Measurements from ENCODE around the gene C1orf21.

- TF ChIP-seq, protein P1, sequence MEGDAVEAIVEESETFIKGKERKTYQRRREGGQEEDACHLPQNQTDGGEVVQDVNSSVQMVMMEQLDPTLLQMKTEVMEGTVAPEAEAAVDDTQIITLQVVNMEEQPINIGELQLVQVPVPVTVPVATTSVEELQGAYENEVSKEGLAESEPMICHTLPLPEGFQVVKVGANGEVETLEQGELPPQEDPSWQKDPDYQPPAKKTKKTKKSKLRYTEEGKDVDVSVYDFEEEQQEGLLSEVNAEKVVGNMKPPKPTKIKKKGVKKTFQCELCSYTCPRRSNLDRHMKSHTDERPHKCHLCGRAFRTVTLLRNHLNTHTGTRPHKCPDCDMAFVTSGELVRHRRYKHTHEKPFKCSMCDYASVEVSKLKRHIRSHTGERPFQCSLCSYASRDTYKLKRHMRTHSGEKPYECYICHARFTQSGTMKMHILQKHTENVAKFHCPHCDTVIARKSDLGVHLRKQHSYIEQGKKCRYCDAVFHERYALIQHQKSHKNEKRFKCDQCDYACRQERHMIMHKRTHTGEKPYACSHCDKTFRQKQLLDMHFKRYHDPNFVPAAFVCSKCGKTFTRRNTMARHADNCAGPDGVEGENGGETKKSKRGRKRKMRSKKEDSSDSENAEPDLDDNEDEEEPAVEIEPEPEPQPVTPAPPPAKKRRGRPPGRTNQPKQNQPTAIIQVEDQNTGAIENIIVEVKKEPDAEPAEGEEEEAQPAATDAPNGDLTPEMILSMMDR (conservative IDR thresholded peaks at IDR 0.05 in 1 of 2, IDR thresholded peaks at IDR 0.05 in 1 of 2; ENCODE audit: low read depth in 1 of 2, low read length in 2 of 2): no peak
- TF ChIP-seq EZH2 (IDR thresholded peaks at IDR 0.05; ENCODE audit: low read length, missing control alignments): no peak
These were observed 221.8 kb downstream of the C1orf21 start for GRCh38 chr1:184608581-184608980.

Data from fibroblast of lung (primary cell).